Activated CD4-positive, alpha-beta memory T cell treated with anti-CD3 and anti-CD28 coated beads for 36 hours (primary cell): Measurements from ENCODE around the gene LY86. TPM values are rescaled to one million over a fixed set of nuclear protein-coding genes. Genes with fewer than 3 reads are reported as not detected.

ENCODE experiments used
- CTCF ChIA-PET: fragments of 350-600 bp; sonication (Branson Sonifier 250); formaldehyde crosslinking; loops from one replicate; lab custom pipeline; 2021; ENCODE audit warnings: antibody characterized with exemption, inconsistent platforms; lab: Charles Lee
- POLR2A ChIA-PET: fragments of 350-600 bp; sonication (Branson Sonifier 250); formaldehyde crosslinking; loops from one replicate; lab custom pipeline; 2021; ENCODE audit warnings: antibody characterized with exemption; lab: Charles Lee
- DNase-seq: peaks from one replicate; pipeline ENCODE4 v3.0.0-alpha.2; 2020
- H3K27ac Mint-ChIP-seq: one replicate; pipeline ENCODE4 v1.8.0; 2021; ENCODE audit warnings: mixed read lengths
- H3K27me3 Mint-ChIP-seq: one replicate; pipeline ENCODE4 v1.8.0; 2021; ENCODE audit warnings: mixed read lengths
- H3K36me3 Mint-ChIP-seq: one replicate; pipeline ENCODE4 v1.8.0; 2021; ENCODE audit warnings: mixed read lengths
- H3K4me1 Mint-ChIP-seq: one replicate; pipeline ENCODE4 v1.8.0; 2021; ENCODE audit warnings: low read depth, mixed read lengths
- H3K4me3 Mint-ChIP-seq: one replicate; pipeline ENCODE4 v1.8.0; 2021; ENCODE audit warnings: mild to moderate bottlenecking, mixed read lengths
- H3K9me3 Mint-ChIP-seq: one replicate; pipeline ENCODE4 v1.8.0; 2021; ENCODE audit warnings: mixed read lengths
- intact Hi-C: fragments of 100-400 bp; cut with micrococcal nuclease; formaldehyde crosslinking; loops from one replicate; pipeline ENCODE4 v1.15.1; 2023
- total RNA-seq, 2 experiments: library from RNA; stranded (reverse); gene quantifications; one replicate each; pipeline ENCODE4 v1.2.3, GENCODE V29; 2021

Gene LY86
- total RNA-seq, 2 experiments from 2014 or later = 0.24 to 0.64 TPM

GRCh38 chr6:6577735-6578134, 10.8 kb upstream of the LY86 start:
- Mint-ChIP-seq H3K4me3 (no peak overlapping the region), H3K9me3 (peaks cover 16% of the 10 kb centered on the region), H3K36me3 (no peaks in the 10 kb centered on the region), H3K27me3 (peaks cover 4% of the 10 kb centered on the region), H3K27ac (no peak overlapping the region), H3K4me1 (peaks cover 6% of the 10 kb centered on the region)
- ChIA-PET POLR2A (no interaction called here), CTCF (no interaction called here)
- DNase-seq = no peak
- intact Hi-C loops = no loop called here

GRCh38 chr6:6579281-6579680, 9.2 kb upstream of the LY86 start:
- POLR2A ChIA-PET = no interaction called here
- CTCF ChIA-PET = no interaction called here
- no peak for DNase-seq
- intact Hi-C loops = no loop called here
- H3K9me3 Mint-ChIP-seq = peaks cover 6% of the 10 kb centered on the region
- no peaks in the 10 kb centered on the region for H3K27me3 Mint-ChIP-seq
- H3K27ac Mint-ChIP-seq = no peak overlapping the region
- peaks cover 4% of the 10 kb centered on the region for H3K36me3 Mint-ChIP-seq
- H3K4me3 Mint-ChIP-seq = no peak overlapping the region
- H3K4me1 Mint-ChIP-seq = peaks cover 12% of the 10 kb centered on the region

GRCh38 chr6:6580225-6580856, 8.2 kb upstream of the LY86 start:
- POLR2A ChIA-PET = no interaction called here
- peaks cover 6% of the 10 kb centered on the region for H3K9me3 Mint-ChIP-seq
- peaks cover 12% of the 10 kb centered on the region for H3K4me1 Mint-ChIP-seq
- H3K36me3 Mint-ChIP-seq = peaks cover 4% of the 10 kb centered on the region
- H3K27ac Mint-ChIP-seq = peak overlapping the region; percentile 36
- no peaks in the 10 kb centered on the region for H3K27me3 Mint-ChIP-seq
- intact Hi-C loops = no loop called here
- CTCF ChIA-PET = no interaction called here
- no peak overlapping the region for H3K4me3 Mint-ChIP-seq
- no peak for DNase-seq

- Mint-ChIP-seq H3K9me3 (peaks cover 6% of the 10 kb centered on the region), H3K4me1 (peaks cover 12% of the 10 kb centered on the region), H3K4me3 (no peak overlapping the region), H3K36me3 (peaks cover 4% of the 10 kb centered on the region), H3K27me3 (no peaks in the 10 kb centered on the region), H3K27ac (no peak overlapping the region)
- ChIA-PET CTCF (no interaction called here), POLR2A (no interaction called here)
- DNase-seq = no peak
- intact Hi-C loops = no loop called here
Observed at GRCh38 chr6:6581054-6581453, 7.5 kb upstream of the LY86 start.

- intact Hi-C loops = no loop called here
- CTCF ChIA-PET = no interaction called here
- Mint-ChIP-seq H3K36me3 (peaks cover 4% of the 10 kb centered on the region), H3K27ac (no peak overlapping the region), H3K9me3 (peaks cover 6% of the 10 kb centered on the region), H3K4me3 (no peak overlapping the region), H3K4me1 (peaks cover 12% of the 10 kb centered on the region), H3K27me3 (no peaks in the 10 kb centered on the region)
- POLR2A ChIA-PET = no interaction called here
- DNase-seq = no peak
Observed at GRCh38 chr6:6582131-6582530, 6.4 kb upstream of the LY86 start.

- ChIA-PET CTCF (no interaction called here), POLR2A (no interaction called here)
- Mint-ChIP-seq H3K4me1 (peaks cover 24% of the 10 kb centered on the region), H3K36me3 (peaks cover 4% of the 10 kb centered on the region), H3K27ac (no peak overlapping the region), H3K9me3 (peaks cover 6% of the 10 kb centered on the region), H3K4me3 (no peak overlapping the region), H3K27me3 (no peaks in the 10 kb centered on the region)
- DNase-seq = no peak
- intact Hi-C loops = no loop called here
Observed at GRCh38 chr6:6583836-6584235, 4.7 kb upstream of the LY86 start.

- Mint-ChIP-seq H3K4me1 (peaks cover 30% of the 10 kb centered on the region), H3K4me3 (no peak overlapping the region), H3K9me3 (peaks cover 6% of the 10 kb centered on the region), H3K36me3 (peaks cover 4% of the 10 kb centered on the region), H3K27me3 (no peaks in the 10 kb centered on the region), H3K27ac (no peak overlapping the region)
- POLR2A ChIA-PET = no interaction called here
- CTCF ChIA-PET = no interaction called here
- intact Hi-C loops = no loop called here
- DNase-seq = no peak
Observed at GRCh38 chr6:6584310-6585002, 4.1 kb upstream of the LY86 start.

- intact Hi-C loops = no loop called here
- DNase-seq = no peak
- Mint-ChIP-seq H3K4me3 (no peak overlapping the region), H3K36me3 (peaks cover 4% of the 10 kb centered on the region), H3K9me3 (peaks cover 6% of the 10 kb centered on the region), H3K27me3 (no peaks in the 10 kb centered on the region), H3K4me1 (peaks cover 32% of the 10 kb centered on the region), H3K27ac (no peak overlapping the region)
- CTCF ChIA-PET = no interaction called here
- POLR2A ChIA-PET = no interaction called here
Observed at GRCh38 chr6:6585003-6585311, 3.6 kb upstream of the LY86 start.

GRCh38 chr6:6586167-6586566, 2.4 kb upstream of the LY86 start:
- CTCF ChIA-PET = no interaction called here
- DNase-seq = no peak
- H3K4me1 Mint-ChIP-seq = peaks cover 28% of the 10 kb centered on the region
- peaks cover 4% of the 10 kb centered on the region for H3K36me3 Mint-ChIP-seq
- no peak overlapping the region for H3K27ac Mint-ChIP-seq
- no peaks in the 10 kb centered on the region for H3K9me3 Mint-ChIP-seq
- H3K27me3 Mint-ChIP-seq = no peaks in the 10 kb centered on the region
- no peak overlapping the region for H3K4me3 Mint-ChIP-seq
- POLR2A ChIA-PET = no interaction called here
- intact Hi-C loops = no loop called here

GRCh38 chr6:6586671-6587526, 1.6 kb upstream of the LY86 start:
- no peak for DNase-seq
- H3K9me3 Mint-ChIP-seq = no peaks in the 10 kb centered on the region
- no peak overlapping the region for H3K4me3 Mint-ChIP-seq
- intact Hi-C loops = no loop called here
- POLR2A ChIA-PET = no interaction called here
- no peaks in the 10 kb centered on the region for H3K27me3 Mint-ChIP-seq
- no peak overlapping the region for H3K27ac Mint-ChIP-seq
- CTCF ChIA-PET = no interaction called here
- H3K4me1 Mint-ChIP-seq = peaks cover 35% of the 10 kb centered on the region
- H3K36me3 Mint-ChIP-seq = peaks cover 4% of the 10 kb centered on the region

GRCh38 chr6:6587696-6588063, 840 bp upstream of the LY86 start:
- Mint-ChIP-seq H3K4me1 (peaks cover 42% of the 10 kb centered on the region), H3K36me3 (peaks cover 4% of the 10 kb centered on the region), H3K27ac (no peak overlapping the region), H3K27me3 (no peaks in the 10 kb centered on the region), H3K4me3 (no peak overlapping the region), H3K9me3 (no peaks in the 10 kb centered on the region)
- DNase-seq = no peak
- CTCF ChIA-PET = no interaction called here
- intact Hi-C loops = no loop called here
- POLR2A ChIA-PET = no interaction called here

- Mint-ChIP-seq H3K9me3 (no peaks in the 10 kb centered on the region), H3K4me3 (peak overlapping the region; percentile 49), H3K27me3 (no peaks in the 10 kb centered on the region), H3K27ac (peak overlapping the region; percentile 25), H3K4me1 (peaks cover 46% of the 10 kb centered on the region), H3K36me3 (no peaks in the 10 kb centered on the region)
- intact Hi-C loops = no loop called here
- ChIA-PET CTCF (no interaction called here), POLR2A (no interaction called here)
- DNase-seq = no peak
Observed at GRCh38 chr6:6588924-6589709, 597 bp downstream of the LY86 start.
